Fibroblast of the aortic adventitia (primary cell): Measurements from ENCODE around the gene ELAVL1. TPM values are rescaled to one million over a fixed set of nuclear protein-coding genes. Genes with fewer than 3 reads are reported as not detected.

Source experiments
- DNase-seq: peaks from one replicate; pipeline ENCODE4 v3.0.0-alpha.2; 2010; ENCODE audit warnings: low read depth
- H3K4me3 ChIP-seq: 2 replicates; pipeline ENCODE4 v1.5.1; 2011; ENCODE audit warnings: low read depth, mild to moderate bottlenecking, control low read depth, low read length, moderate library complexity
- CTCF ChIP-seq: IDR thresholded peaks from 2 replicates; pipeline ENCODE4 v1.5.1; 2011; ENCODE audit warnings: mild to moderate bottlenecking, low read length, control low read depth, inconsistent platforms; ENCODE audit not compliant: insufficient read depth
- total RNA-seq: library from RNA; depleted of rRNA; stranded (reverse); fragments of >200 nt; gene quantifications from 2 replicates; pipeline ENCODE4 v1.2.3, GENCODE V29; 2012; ENCODE audit warnings: low replicate concordance

ELAVL1 gene
- total RNA-seq, 1 donor, result 34.1 TPM

- no peak for DNase-seq
- no peak overlapping the region for H3K4me3 ChIP-seq
- no peak for TF ChIP-seq CTCF
Measured at GRCh38 chr19:7940841-7941240, 64.6 kb downstream of the ELAVL1 start.

- H3K4me3 ChIP-seq, result no peak overlapping the region
- TF ChIP-seq CTCF, result no peak
- DNase-seq, result no peak
Measured at GRCh38 chr19:7934766-7935165, 70.7 kb downstream of the ELAVL1 start.

- no peak for DNase-seq
- TF ChIP-seq CTCF, result no peak
- H3K4me3 ChIP-seq, result no peak overlapping the region
Measured at GRCh38 chr19:7933828-7934725, 71.4 kb downstream of the ELAVL1 start.

GRCh38 chr19:7933411-7933810 lies 72.0 kb downstream of the ELAVL1 start:
- no peak for DNase-seq
- peak; percentile 33 for TF ChIP-seq CTCF

GRCh38 chr19:7932930-7933300 lies 72.5 kb downstream of the ELAVL1 start:
- H3K4me3 ChIP-seq, result no peak overlapping the region
- DNase-seq, result no peak
- no peak for TF ChIP-seq CTCF

More at GRCh38 chr19:7933411-7933810, 72.0 kb downstream of the ELAVL1 start:
- H3K4me3 ChIP-seq, result no peak overlapping the region

- no peak overlapping the region for H3K4me3 ChIP-seq
- DNase-seq, result no peak
- no peak for TF ChIP-seq CTCF
Measured at GRCh38 chr19:7932276-7932929, 73.0 kb downstream of the ELAVL1 start.
